RWPE1 (cell line): Measurements from ENCODE around the gene EPAS1.
"Not testable (repeated sequence)": the region's sequence is repeated elsewhere in the genome, so short reads cannot be mapped to it uniquely, and the experiment has no call there.

Experiments
- CTCF ChIA-PET: fragments of 350-600 bp; sonication (Branson Sonifier 250); formaldehyde crosslinking; extraction: SDS; loops from one replicate; lab custom pipeline; 2021; lab: Yijun Ruan, JAX
- POLR2A ChIA-PET: fragments of 400-600 bp; formaldehyde crosslinking; extraction: SDS; loops from one replicate; lab custom pipeline; 2020; ENCODE audit warnings: antibody characterized with exemption; ENCODE audit not compliant: low non-redundant PET; lab: Yijun Ruan, JAX
- DNase-seq: peaks from one replicate; pipeline ENCODE4 v3.0.0; 2012; ENCODE audit warnings: low spot score
- H3K27ac ChIP-seq: fragments of 450-650 bp; 2 replicates; pipeline ENCODE4 v1.5.1; 2017
- TF ChIP-seq, protein P1 (sequence below): fragments of 450-650 bp; conservative IDR thresholded peaks from 2 replicates; pipeline ENCODE4 v1.5.1; 2017; ENCODE audit warnings: low read depth, mild to moderate bottlenecking

The EPAS1 gene

DNA sequence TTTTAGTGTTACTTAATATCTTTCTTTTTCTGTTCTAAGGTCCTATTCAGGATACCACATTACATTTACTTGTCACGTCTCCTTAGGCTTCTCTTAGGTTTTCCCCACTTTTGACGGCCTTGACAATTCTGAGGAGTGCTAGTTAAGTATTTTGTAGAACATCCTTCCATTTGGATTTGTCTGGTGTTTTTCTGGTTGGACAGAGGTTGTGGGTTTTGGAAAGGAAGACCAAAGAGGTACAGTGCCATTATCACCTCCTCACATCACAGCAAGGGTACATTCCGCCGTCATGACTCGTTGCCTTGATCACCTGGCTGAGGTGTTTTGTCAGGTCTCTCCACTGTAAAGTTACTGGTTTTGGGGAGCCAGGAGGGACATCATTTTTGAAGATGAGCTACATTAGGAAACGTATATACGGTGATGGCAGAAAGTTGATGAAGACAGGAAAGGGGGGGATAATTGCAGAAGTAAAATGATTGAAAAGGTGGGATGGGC lies 93.7 kb downstream of the EPAS1 start:
- no peak for DNase-seq
- CTCF ChIA-PET = no interaction called here
- TF ChIP-seq, protein P1, sequence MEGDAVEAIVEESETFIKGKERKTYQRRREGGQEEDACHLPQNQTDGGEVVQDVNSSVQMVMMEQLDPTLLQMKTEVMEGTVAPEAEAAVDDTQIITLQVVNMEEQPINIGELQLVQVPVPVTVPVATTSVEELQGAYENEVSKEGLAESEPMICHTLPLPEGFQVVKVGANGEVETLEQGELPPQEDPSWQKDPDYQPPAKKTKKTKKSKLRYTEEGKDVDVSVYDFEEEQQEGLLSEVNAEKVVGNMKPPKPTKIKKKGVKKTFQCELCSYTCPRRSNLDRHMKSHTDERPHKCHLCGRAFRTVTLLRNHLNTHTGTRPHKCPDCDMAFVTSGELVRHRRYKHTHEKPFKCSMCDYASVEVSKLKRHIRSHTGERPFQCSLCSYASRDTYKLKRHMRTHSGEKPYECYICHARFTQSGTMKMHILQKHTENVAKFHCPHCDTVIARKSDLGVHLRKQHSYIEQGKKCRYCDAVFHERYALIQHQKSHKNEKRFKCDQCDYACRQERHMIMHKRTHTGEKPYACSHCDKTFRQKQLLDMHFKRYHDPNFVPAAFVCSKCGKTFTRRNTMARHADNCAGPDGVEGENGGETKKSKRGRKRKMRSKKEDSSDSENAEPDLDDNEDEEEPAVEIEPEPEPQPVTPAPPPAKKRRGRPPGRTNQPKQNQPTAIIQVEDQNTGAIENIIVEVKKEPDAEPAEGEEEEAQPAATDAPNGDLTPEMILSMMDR = no peak
- POLR2A ChIA-PET = no interaction called here
- H3K27ac ChIP-seq = no peak overlapping the region

GRCh38 chr2:46392561-46393346 lies 95.5 kb downstream of the EPAS1 start:
- ChIA-PET POLR2A (no interaction called here), CTCF (interaction anchor here (0.6 kb wide), 1 partner anchor 1310 kb away, joined by 3 read pairs; no protein-coding TSS in a partner anchor)
- no peak overlapping the region for H3K27ac ChIP-seq
- TF ChIP-seq, protein P1 = no peak
- no peak for DNase-seq

- ChIA-PET CTCF (no interaction called here), POLR2A (no interaction called here)
- H3K27ac ChIP-seq = no peak overlapping the region
- no peak for DNase-seq
- TF ChIP-seq, protein P1 = no peak
These were observed 96.2 kb downstream of the EPAS1 start for GRCh38 chr2:46393347-46393820.

DNA sequence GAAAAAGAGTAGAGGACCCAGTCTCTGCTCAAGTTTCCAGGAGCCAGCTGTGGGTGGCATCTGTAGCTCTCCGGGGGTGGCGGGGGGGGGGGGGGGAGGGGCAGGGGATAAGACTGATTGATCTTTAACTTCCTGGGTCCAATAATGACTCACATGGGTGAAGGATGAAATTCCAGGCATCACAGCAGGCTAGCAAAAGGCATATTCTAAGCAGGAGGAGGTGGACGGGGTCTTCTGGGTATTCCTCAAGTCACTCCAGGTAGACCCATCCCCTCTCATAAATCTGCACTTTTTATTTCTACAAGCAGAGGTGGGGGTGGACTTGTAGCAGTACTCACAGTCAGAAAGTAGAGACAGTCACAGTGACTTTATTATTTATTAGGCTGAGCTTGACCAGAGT lies 96.7 kb downstream of the EPAS1 start:
- CTCF ChIA-PET = no interaction called here
- H3K27ac ChIP-seq = no peak overlapping the region
- no peak for DNase-seq
- TF ChIP-seq, protein P1 = no peak
- POLR2A ChIA-PET = no interaction called here

GRCh38 chr2:46394649-46395510 lies 97.7 kb downstream of the EPAS1 start:
- no peak overlapping the region for H3K27ac ChIP-seq
- POLR2A ChIA-PET = no interaction called here
- CTCF ChIA-PET = no interaction called here
- DNase-seq = no peak
- TF ChIP-seq, protein P1 = no peak

- DNase-seq, POLR2A ChIA-PET, H3K27ac ChIP-seq: not testable (repeated sequence)
- CTCF ChIA-PET = interaction anchor here (0.6 kb wide), 1 partner anchor 51 kb away, joined by 3 read pairs; no protein-coding TSS in a partner anchor
These were observed 98.5 kb downstream of the EPAS1 start for GRCh38 chr2:46395730-46396129.
